Measurements from ENCODE around the gene NFIB.

NFIB gene

DNA sequence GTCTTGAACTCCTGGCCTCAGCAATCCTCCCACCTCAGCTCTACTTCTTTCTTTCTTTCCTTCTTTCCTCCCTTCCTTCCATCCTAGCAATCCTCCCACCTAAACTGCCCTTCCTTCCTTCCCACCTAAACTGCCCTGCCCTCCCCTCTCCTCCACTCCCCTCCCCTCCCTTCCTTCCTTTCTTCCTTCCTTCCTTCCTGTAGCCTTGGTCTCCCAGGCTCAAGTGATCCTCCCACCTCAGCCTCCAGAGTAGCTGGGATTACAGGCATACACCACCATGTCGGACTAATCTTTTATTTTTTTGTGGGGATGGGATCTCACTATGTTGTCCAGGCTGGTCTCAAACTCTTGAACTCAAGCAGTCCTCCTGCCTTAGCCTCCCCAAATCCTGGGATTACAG is 65.8 kb downstream of the NFIB start:
- in situ Hi-C loops (cut with MboI; ENCODE audit: low sequenced_read_pairs, unreplicated experiment), result no loop called here
- no peak for DNase-seq (ENCODE audit: low spot score)
- TF ChIP-seq, protein P1, sequence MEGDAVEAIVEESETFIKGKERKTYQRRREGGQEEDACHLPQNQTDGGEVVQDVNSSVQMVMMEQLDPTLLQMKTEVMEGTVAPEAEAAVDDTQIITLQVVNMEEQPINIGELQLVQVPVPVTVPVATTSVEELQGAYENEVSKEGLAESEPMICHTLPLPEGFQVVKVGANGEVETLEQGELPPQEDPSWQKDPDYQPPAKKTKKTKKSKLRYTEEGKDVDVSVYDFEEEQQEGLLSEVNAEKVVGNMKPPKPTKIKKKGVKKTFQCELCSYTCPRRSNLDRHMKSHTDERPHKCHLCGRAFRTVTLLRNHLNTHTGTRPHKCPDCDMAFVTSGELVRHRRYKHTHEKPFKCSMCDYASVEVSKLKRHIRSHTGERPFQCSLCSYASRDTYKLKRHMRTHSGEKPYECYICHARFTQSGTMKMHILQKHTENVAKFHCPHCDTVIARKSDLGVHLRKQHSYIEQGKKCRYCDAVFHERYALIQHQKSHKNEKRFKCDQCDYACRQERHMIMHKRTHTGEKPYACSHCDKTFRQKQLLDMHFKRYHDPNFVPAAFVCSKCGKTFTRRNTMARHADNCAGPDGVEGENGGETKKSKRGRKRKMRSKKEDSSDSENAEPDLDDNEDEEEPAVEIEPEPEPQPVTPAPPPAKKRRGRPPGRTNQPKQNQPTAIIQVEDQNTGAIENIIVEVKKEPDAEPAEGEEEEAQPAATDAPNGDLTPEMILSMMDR (IDR thresholded peaks at IDR 0.05; ENCODE audit: borderline replicate concordance, control extremely low read depth, extremely low read depth, insufficient read depth, missing control alignments), result no peak

DNA sequence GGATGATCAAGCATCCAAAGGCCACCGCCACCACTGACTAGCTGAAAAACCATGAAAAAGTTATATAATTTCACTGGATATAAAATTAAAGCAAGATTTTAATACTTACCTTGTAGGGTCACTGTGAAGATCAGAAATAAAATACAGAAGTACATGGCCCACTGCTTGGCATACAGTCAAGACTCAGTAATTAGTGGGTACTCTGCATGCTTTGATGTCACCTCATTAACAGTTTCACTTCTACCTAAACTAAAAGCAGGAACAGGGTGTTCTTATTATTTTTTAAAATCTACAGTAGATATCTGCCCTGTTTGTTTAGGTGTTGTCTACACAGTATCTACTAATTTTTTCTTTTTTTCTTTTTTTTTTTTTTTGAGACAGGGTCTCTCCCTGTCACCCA is 66.4 kb downstream of the NFIB start:
- no peak for DNase-seq (ENCODE audit: low spot score)
- TF ChIP-seq, protein P1 (IDR thresholded peaks at IDR 0.05; ENCODE audit: borderline replicate concordance, control extremely low read depth, extremely low read depth, insufficient read depth, missing control alignments), result no peak
- in situ Hi-C loops (cut with MboI; ENCODE audit: low sequenced_read_pairs, unreplicated experiment), result no loop called here

DNA sequence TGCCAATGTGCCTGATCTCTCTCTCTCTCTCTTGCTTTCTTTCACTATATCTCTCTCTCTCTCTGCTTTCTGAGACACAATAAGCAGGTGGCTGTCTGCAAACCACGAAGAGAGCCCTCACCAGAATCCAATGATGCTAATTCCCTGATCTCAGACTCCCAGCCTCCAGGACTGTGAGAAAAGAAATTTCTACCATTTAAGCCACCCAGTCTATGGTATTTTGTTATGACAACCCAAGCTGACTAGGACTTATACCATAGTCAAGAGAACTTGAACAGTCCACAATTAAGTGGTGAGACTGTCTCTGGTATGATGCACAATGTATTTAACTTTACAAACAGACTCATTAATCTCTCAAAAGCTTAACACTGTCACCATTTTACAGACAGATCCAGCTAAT is 67.0 kb downstream of the NFIB start:
- no peak for DNase-seq (ENCODE audit: low spot score)
- in situ Hi-C loops (cut with MboI; ENCODE audit: low sequenced_read_pairs, unreplicated experiment), result no loop called here
- TF ChIP-seq, protein P1 (IDR thresholded peaks at IDR 0.05; ENCODE audit: borderline replicate concordance, control extremely low read depth, extremely low read depth, insufficient read depth, missing control alignments), result no peak

DNA sequence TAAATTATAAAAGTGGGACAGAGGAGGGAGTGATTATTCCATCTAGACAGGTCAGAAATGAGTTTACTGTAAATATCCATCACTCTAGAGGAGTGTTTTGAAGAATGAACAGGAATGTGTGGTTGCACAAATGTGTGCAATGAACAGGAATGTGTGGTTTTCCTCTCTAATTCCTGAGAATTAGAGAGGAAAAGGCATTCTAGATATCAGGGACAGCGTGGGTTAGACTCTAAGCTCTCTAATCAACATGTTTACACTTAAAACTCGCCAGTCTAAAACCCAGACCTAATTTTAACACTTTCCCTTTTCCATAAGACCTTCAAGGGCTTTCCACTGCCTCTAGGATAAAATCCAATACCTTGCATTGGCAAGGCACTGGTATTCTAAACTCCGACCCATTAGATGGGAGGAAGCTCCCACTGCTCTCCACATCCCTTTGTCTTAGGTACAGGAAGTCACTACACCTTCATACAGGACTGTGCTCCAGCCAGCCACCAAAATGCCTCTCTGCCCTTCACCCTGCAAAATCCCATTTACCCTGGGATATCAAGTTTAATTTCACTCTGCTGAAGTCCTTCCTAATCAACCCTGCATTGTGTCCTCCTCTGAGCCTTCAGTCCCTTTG is 67.9 kb downstream of the NFIB start:
- TF ChIP-seq, protein P1 (IDR thresholded peaks at IDR 0.05; ENCODE audit: borderline replicate concordance, control extremely low read depth, extremely low read depth, insufficient read depth, missing control alignments), result no peak
- no peak for DNase-seq (ENCODE audit: low spot score)
- in situ Hi-C loops (cut with MboI; ENCODE audit: low sequenced_read_pairs, unreplicated experiment), result no loop called here

DNA sequence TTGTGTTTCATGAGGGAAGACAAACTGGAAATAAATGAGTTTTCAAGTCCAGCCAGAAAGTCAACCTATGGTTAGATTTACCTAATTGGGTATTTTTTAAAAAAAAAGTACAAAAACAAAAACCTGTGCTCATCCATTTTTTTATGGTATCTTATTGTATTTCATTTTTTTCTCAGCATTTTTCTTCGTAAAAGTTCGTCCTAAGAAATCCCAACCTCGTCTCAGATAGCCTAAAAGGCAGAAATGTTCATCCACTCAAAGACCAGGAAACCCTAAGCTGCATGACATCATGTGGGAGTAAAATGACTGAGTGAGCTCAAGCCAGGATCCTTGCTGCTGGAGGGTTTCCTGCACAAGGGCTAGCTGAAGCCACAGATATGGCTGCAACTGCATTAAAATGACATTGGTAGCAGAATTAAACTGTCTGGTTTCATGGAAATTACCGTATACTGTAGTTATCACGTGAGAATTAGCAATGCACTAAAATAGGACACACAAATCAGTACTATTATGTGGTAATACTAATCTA is 70.4 kb downstream of the NFIB start:
- in situ Hi-C loops (cut with MboI; ENCODE audit: low sequenced_read_pairs, unreplicated experiment), result no loop called here
- TF ChIP-seq, protein P1 (IDR thresholded peaks at IDR 0.05; ENCODE audit: borderline replicate concordance, control extremely low read depth, extremely low read depth, insufficient read depth, missing control alignments), result no peak
- no peak for DNase-seq (ENCODE audit: low spot score)

DNA sequence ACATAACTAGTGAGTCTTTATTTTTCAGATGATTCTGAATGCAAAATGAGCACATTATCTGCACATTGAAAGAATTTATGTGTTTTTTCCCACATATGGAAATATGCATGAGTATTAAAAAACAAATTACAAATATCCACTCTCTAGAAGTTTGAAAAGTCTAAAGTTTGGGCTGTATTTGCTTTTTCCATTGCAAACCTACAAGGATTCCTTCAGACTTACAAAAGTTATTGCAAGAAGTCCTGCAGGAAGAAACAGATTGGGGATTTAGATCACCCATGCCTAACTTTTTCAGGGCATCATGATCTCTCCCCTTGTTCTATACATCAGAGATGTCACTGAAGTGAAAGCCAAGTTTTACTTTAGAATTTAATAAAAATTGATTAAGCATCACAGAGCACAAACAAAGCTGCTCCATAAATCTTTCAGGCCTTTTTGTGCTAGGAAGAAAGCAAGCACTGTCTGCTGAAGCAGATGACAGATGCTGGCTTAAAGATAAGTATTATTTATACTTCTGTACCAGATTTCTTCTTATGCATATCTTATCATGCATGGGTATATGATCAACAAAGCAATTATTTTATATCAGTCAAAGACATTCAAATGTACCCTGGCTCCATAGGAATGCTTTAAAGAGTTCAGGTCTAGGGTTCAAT is 71.7 kb downstream of the NFIB start:
- DNase-seq (ENCODE audit: low spot score), result no peak
- in situ Hi-C loops (cut with MboI; ENCODE audit: low sequenced_read_pairs, unreplicated experiment), result no loop called here

More for the DNA sequence above, 71.7 kb downstream of the NFIB start:
- TF ChIP-seq, protein P1 (IDR thresholded peaks at IDR 0.05; ENCODE audit: borderline replicate concordance, control extremely low read depth, extremely low read depth, insufficient read depth, missing control alignments), result no peak
